Prostate gland (tissue), 1 donor: ENCODE measurements around the gene ROR1.

Experiments used
- POLR2A ChIP-seq: fragments of 450-650 bp; IDR thresholded peaks from one replicate; pipeline ENCODE4 v1.6.1; 2016; ENCODE audit warnings: antibody characterized with exemption, mild to moderate bottlenecking
- POLR2AphosphoS5 ChIP-seq: sonication (generic); formaldehyde crosslinking; IDR thresholded peaks from one replicate; pipeline ENCODE4 v1.6.1; 2017; ENCODE audit warnings: antibody characterized with exemption

DNA sequence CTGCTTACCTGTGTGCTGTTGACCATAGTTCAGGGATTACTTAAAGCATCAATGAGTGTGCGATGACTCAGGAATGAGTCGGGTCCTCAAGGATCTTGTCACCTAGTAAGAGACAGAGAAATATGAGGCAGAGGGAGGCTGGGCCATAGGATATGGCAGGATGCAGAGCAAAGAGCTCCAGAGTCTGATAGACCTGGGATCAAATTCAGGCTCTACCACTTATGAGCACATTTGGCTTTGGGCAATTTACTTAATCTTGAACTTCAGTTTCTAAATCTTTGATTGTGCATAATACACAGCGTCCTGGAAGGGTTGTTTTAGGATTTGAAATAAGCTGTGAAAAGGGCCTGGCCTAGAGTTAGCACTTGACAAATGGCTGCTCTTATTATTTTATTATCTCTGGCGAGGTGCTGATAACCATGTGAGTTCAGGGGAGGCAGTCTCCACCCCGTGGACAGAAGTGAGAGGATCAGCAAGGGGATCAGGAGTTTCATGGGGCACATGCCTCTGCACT is 94.5 kb downstream of the ROR1 start:
- TF ChIP-seq POLR2A (no peak), POLR2AphosphoS5 (no peak)
